Stimulated activated CD8-positive, alpha-beta memory T cell treated with anti-CD3 and anti-CD28 coated beads, Interleukin-12 subunit alpha, Interleukin-12 subunit beta, amount 100 ng/mL, for 4 hours (primary cell): ENCODE data around the gene RNF183.
"Not testable (repeated sequence)": the region's sequence is repeated elsewhere in the genome, so short reads cannot be mapped to it uniquely, and the experiment has no call there.

ENCODE experiments used
- DNase-seq: peaks from one replicate; pipeline ENCODE4 v3.0.0-alpha.2; 2020; ENCODE audit warnings: low read depth

The RNF183 gene

GRCh38 chr9:113316030-113316429 lies 12.9 kb upstream of the RNF183 start:
- DNase-seq, result no peak

- no peak for DNase-seq
These were observed 12.1 kb upstream of the RNF183 start for GRCh38 chr9:113315231-113315630.

GRCh38 chr9:113313261-113313660 lies 10.1 kb upstream of the RNF183 start:
- DNase-seq, result no peak

GRCh38 chr9:113311961-113312360 lies 8.8 kb upstream of the RNF183 start:
- DNase-seq, result no peak

GRCh38 chr9:113310538-113310937 lies 7.4 kb upstream of the RNF183 start:
- no peak for DNase-seq

- DNase-seq, result no peak
These were observed 6.1 kb upstream of the RNF183 start for GRCh38 chr9:113309204-113309813.

GRCh38 chr9:113307396-113307975 lies 4.3 kb upstream of the RNF183 start:
- no peak for DNase-seq

GRCh38 chr9:113306566-113306965 lies 3.4 kb upstream of the RNF183 start:
- no peak for DNase-seq

GRCh38 chr9:113301548-113301947 lies 1.6 kb downstream of the RNF183 start:
- no peak for DNase-seq

- no peak for DNase-seq
These were observed 3.3 kb downstream of the RNF183 start for GRCh38 chr9:113299800-113300292.

- no peak for DNase-seq
These were observed 4.0 kb downstream of the RNF183 start for GRCh38 chr9:113298924-113299770.

GRCh38 chr9:113298311-113298710 lies 4.9 kb downstream of the RNF183 start:
- no peak for DNase-seq

- DNase-seq, result no peak
These were observed 6.2 kb downstream of the RNF183 start for GRCh38 chr9:113296796-113297558.

- not testable (repeated sequence) for DNase-seq
These were observed 6.9 kb downstream of the RNF183 start for GRCh38 chr9:113296247-113296646.

GRCh38 chr9:113293285-113293878 lies 9.8 kb downstream of the RNF183 start:
- no peak for DNase-seq

- no peak for DNase-seq
These were observed 13.0 kb downstream of the RNF183 start for GRCh38 chr9:113290052-113290607.

GRCh38 chr9:113289091-113289490 lies 14.1 kb downstream of the RNF183 start:
- no peak for DNase-seq

- no peak for DNase-seq
These were observed 21.8 kb downstream of the RNF183 start for GRCh38 chr9:113281356-113281755.

- no peak for DNase-seq
These were observed 24.3 kb downstream of the RNF183 start for GRCh38 chr9:113278840-113279239.

GRCh38 chr9:113275157-113276131 lies 27.7 kb downstream of the RNF183 start, which contains the start of the genes CDC26 and PRPF4:
Gene CDC26 (minus strand): TSS chr9:113275572. CDS start chr9:113272507, 3,065 bp downstream.
Gene PRPF4 (plus strand): TSS chr9:113275658. CDS start chr9:113275744, 86 bp downstream.
- DNase-seq, result peak; percentile 91
